Measurements from ENCODE around the gene RAP1A. TPM values are rescaled to one million over a fixed set of nuclear protein-coding genes. Genes with fewer than 3 reads are reported as not detected.

RAP1A gene
- total RNA-seq, 1 experiment from 2014 or later, result 26.7 TPM

- no peak for DNase-seq
- Histone ChIP-seq H3K4me1 (ENCODE audit: insufficient read depth, low read length) (no peaks in the 10 kb centered on the region), H4K8ac (replicated peaks; ENCODE audit: insufficient read length, low read depth, low read length) (no peak overlapping the region), H3K23ac (ENCODE audit: insufficient read length, low read depth, low read length) (no peak overlapping the region), H2BK20ac (ENCODE audit: low read depth, low read length, poor library complexity, severe bottlenecking) (no peak overlapping the region), H3K4me2 (ENCODE audit: insufficient read depth, insufficient read length, low read length) (no peak overlapping the region), H3K27me3 (ENCODE audit: insufficient read depth, low read length) (no peaks in the 10 kb centered on the region), H3K23me2 (ENCODE audit: insufficient read length, low read depth, low read length, poor library complexity, severe bottlenecking) (no peaks in the 10 kb centered on the region), H3K18ac (ENCODE audit: insufficient read length, low read depth, low read length) (no peak overlapping the region), H3T11ph (ENCODE audit: low read length) (no peak overlapping the region), H3K14ac (ENCODE audit: insufficient read depth, low read length) (no peak overlapping the region), H2BK15ac (ENCODE audit: low read depth, low read length) (no peak overlapping the region), H3K9me3 (ENCODE audit: control insufficient read depth, low read depth, low read length) (no peaks in the 10 kb centered on the region), H3K9ac (ENCODE audit: extremely low read depth, insufficient read length, low read length) (no peak overlapping the region), H4K20me1 (ENCODE audit: control insufficient read depth, insufficient read depth, insufficient read length) (no peaks in the 10 kb centered on the region), H4K91ac (ENCODE audit: insufficient read length, low read depth, low read length) (no peak overlapping the region), H2AFZ (ENCODE audit: low read length) (no peak overlapping the region), H2BK12ac (ENCODE audit: insufficient read length, low read depth, low read length) (no peak overlapping the region), H3K4ac (ENCODE audit: low read depth, low read length) (no peak overlapping the region), H3K79me1 (ENCODE audit: insufficient read depth, low read depth, low read length, poor library complexity, severe bottlenecking) (peaks cover 3% of the 10 kb centered on the region), H2AK5ac (ENCODE audit: insufficient read length, low read length) (no peak overlapping the region), H2BK5ac (ENCODE audit: insufficient read length, low read length) (no peak overlapping the region), H3K27ac (ENCODE audit: insufficient read length, low read depth, low read length) (no peak overlapping the region), H4K5ac (ENCODE audit: insufficient read length, low read depth, low read length) (no peak overlapping the region), H3K79me2 (ENCODE audit: insufficient read depth, low read length) (peaks cover 2% of the 10 kb centered on the region), H3K56ac (ENCODE audit: insufficient read length, low read depth, low read length) (no peak overlapping the region), H2BK120ac (ENCODE audit: low read depth, low read length, poor library complexity, severe bottlenecking) (no peak overlapping the region)
- WGBS (ENCODE audit: extremely low coverage, insufficient read length, low lambda C conversion rate), result no CpG with 5 or more reads among the region's 4 CpGs
- Mint-ChIP-seq H3K36me3 (ENCODE audit: insufficient read depth in 1 of 3, low read depth in 3 of 3) (peaks cover 0 to 2% (median 1%) of the 10 kb centered on the region in 3 experiments; a peak in 6 of 7 replicates), H3K9me3 (peaks cover 0 to 3% of the 10 kb centered on the region in 2 experiments; a peak in 2 of 5 replicates), H3K27ac (no peak overlapping the region), H3K27me3 (ENCODE audit: low read depth) (no peaks in the 10 kb centered on the region), H3K4me1 (peaks cover 17 to 21% of the 10 kb centered on the region in 2 experiments), H3K4me3 (no peak overlapping the region)
- TF ChIP-seq, protein P1, sequence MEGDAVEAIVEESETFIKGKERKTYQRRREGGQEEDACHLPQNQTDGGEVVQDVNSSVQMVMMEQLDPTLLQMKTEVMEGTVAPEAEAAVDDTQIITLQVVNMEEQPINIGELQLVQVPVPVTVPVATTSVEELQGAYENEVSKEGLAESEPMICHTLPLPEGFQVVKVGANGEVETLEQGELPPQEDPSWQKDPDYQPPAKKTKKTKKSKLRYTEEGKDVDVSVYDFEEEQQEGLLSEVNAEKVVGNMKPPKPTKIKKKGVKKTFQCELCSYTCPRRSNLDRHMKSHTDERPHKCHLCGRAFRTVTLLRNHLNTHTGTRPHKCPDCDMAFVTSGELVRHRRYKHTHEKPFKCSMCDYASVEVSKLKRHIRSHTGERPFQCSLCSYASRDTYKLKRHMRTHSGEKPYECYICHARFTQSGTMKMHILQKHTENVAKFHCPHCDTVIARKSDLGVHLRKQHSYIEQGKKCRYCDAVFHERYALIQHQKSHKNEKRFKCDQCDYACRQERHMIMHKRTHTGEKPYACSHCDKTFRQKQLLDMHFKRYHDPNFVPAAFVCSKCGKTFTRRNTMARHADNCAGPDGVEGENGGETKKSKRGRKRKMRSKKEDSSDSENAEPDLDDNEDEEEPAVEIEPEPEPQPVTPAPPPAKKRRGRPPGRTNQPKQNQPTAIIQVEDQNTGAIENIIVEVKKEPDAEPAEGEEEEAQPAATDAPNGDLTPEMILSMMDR (conservative IDR thresholded peaks at IDR 0.05), result no peak
Measured at GRCh38 chr1:111638320-111638719, 18.7 kb downstream of the RAP1A start.
